Panc1 (cell line): Measurements from ENCODE around the gene COL4A3. TPM values are rescaled to one million over a fixed set of nuclear protein-coding genes. Genes with fewer than 3 reads are reported as not detected.

ENCODE experiments used
- ATAC-seq: fragments of 200-7000 bp; cut with Tn5 transposase; 2 replicates; pipeline ENCODE4 v1.9.1; 2020; ENCODE audit warnings: mild to moderate bottlenecking, moderate library complexity
- BruUV-seq: library from RNA; stranded (reverse); fragments of 400-500 nt; replicated peaks from 2 replicates; lab custom pipeline; 2021; lab: Mats Ljungman, UMichigan
- CTCF ChIA-PET: fragments of 300-600 bp; sonication (Branson Sonifier 250); formaldehyde crosslinking; loops from one replicate; lab custom pipeline; 2022; ENCODE audit warnings: antibody characterized with exemption; lab: Charles Lee
- POLR2A ChIA-PET: fragments of 300-600 bp; sonication (Branson Sonifier 250); formaldehyde crosslinking; loops from one replicate; lab custom pipeline; 2022; ENCODE audit warnings: antibody characterized with exemption; lab: Charles Lee
- DNase-seq: peaks from one replicate; pipeline ENCODE4 v3.0.0-alpha.2; 2010; ENCODE audit warnings: low read depth, low spot score
- H3K27ac ChIP-seq: 2 replicates; pipeline ENCODE4 v1.5.1; 2011; ENCODE audit warnings: mild to moderate bottlenecking, low read length, inconsistent platforms
- H3K27me3 ChIP-seq: fragments of 200-500 bp; sonication (Bioruptor generic); 2 replicates; pipeline ENCODE4 v1.6.0; 2014; ENCODE audit warnings: low read length, inconsistent platforms; ENCODE audit not compliant: control insufficient read depth, insufficient read depth
- H3K36me3 ChIP-seq: fragments of 200-500 bp; sonication (Bioruptor generic); 2 replicates; pipeline ENCODE4 v1.5.1; 2014; ENCODE audit warnings: inconsistent platforms, mild to moderate bottlenecking, low read length, moderate library complexity; ENCODE audit not compliant: control insufficient read depth, insufficient read depth
- H3K4me1 ChIP-seq: 2 replicates; pipeline ENCODE4 v1.5.1; 2011; ENCODE audit warnings: inconsistent platforms, mild to moderate bottlenecking, low read length, moderate library complexity; ENCODE audit not compliant: control insufficient read depth, insufficient read depth
- H3K4me3 ChIP-seq, 2 experiments: 2 replicates each; pipeline ENCODE4 v1.5.1; 2011 to 2012; ENCODE audit warnings: low read depth in 2 of 2, low read length in 2 of 2, mild to moderate bottlenecking in 2 of 2, inconsistent platforms in 1 of 2, moderate library complexity in 1 of 2
- H3K9me3 ChIP-seq: fragments of 200-500 bp; sonication (Bioruptor generic); 2 replicates; pipeline ENCODE4 v1.5.1; 2014; ENCODE audit warnings: low read depth, mild to moderate bottlenecking, inconsistent platforms, low read length, moderate library complexity; ENCODE audit not compliant: control insufficient read depth, insufficient read depth
- POLR2AphosphoS5 ChIP-seq: IDR thresholded peaks from 2 replicates; pipeline ENCODE4 v1.6.1; 2012; ENCODE audit warnings: mild to moderate bottlenecking, low read depth, low read length, moderate library complexity
- SIN3A ChIP-seq: IDR thresholded peaks from 2 replicates; pipeline ENCODE4 v1.6.1; 2012; ENCODE audit warnings: low read depth, mild to moderate bottlenecking, low read length, moderate library complexity, borderline replicate concordance; ENCODE audit not compliant: insufficient read depth
- TCF7L2 ChIP-seq: IDR thresholded peaks from 2 replicates; pipeline ENCODE4 v1.6.1; 2011; ENCODE audit warnings: mild to moderate bottlenecking, low read depth, low read length, inconsistent platforms
- in situ Hi-C: cut with HindIII; loops from 2 replicates; pipeline ENCODE4 v1.10.0; 2016; ENCODE audit warnings: low sequenced_read_pairs, low pct_unique_long_range_greater_than_20kb
- intact Hi-C: fragments of 100-400 bp; cut with micrococcal nuclease; formaldehyde crosslinking; loops from one replicate; pipeline ENCODE4 v1.10.0; 2022; ENCODE audit not compliant: unreplicated experiment
- total RNA-seq: library from RNA; stranded (reverse); gene quantifications from one replicate; pipeline ENCODE4 v1.2.1, GENCODE V29; 2021; ENCODE audit not compliant: unreplicated experiment
- TF ChIP-seq, protein P1 (sequence below), 2 experiments: IDR thresholded peaks; 2 replicates each; pipeline ENCODE4 v1.6.1; 2011 to 2012; ENCODE audit warnings: low read depth in 2 of 2, control low read depth in 1 of 2, low read length in 1 of 2, mild to moderate bottlenecking in 1 of 2, moderate library complexity in 1 of 2; ENCODE audit not compliant: insufficient read depth in 1 of 2
- TF ChIP-seq, protein P2 (sequence below): fragments of 450-650 bp; IDR thresholded peaks from 2 replicates; pipeline ENCODE4 v1.5.1; 2017; ENCODE audit warnings: mild to moderate bottlenecking

The COL4A3 gene
- total RNA-seq, 1 experiment from 2014 or later = 0.18 TPM

GRCh38 chr2:227153307-227153706, 11.1 kb upstream of the COL4A3 start:
- Histone ChIP-seq H3K27ac (no peak overlapping the region), H3K27me3 (no peaks in the 10 kb centered on the region), H3K4me1 (no peaks in the 10 kb centered on the region), H3K9me3 (peaks cover under 1% of the 10 kb centered on the region; the same call in 1 of the 2 replicates), H3K36me3 (no peaks in the 10 kb centered on the region), H3K4me3 (no peak overlapping the region)
- no TSS peak for BruUV-seq
- TF ChIP-seq TCF7L2 (no peak), SIN3A (no peak), POLR2AphosphoS5 (no peak)
- TF ChIP-seq, protein P1, sequence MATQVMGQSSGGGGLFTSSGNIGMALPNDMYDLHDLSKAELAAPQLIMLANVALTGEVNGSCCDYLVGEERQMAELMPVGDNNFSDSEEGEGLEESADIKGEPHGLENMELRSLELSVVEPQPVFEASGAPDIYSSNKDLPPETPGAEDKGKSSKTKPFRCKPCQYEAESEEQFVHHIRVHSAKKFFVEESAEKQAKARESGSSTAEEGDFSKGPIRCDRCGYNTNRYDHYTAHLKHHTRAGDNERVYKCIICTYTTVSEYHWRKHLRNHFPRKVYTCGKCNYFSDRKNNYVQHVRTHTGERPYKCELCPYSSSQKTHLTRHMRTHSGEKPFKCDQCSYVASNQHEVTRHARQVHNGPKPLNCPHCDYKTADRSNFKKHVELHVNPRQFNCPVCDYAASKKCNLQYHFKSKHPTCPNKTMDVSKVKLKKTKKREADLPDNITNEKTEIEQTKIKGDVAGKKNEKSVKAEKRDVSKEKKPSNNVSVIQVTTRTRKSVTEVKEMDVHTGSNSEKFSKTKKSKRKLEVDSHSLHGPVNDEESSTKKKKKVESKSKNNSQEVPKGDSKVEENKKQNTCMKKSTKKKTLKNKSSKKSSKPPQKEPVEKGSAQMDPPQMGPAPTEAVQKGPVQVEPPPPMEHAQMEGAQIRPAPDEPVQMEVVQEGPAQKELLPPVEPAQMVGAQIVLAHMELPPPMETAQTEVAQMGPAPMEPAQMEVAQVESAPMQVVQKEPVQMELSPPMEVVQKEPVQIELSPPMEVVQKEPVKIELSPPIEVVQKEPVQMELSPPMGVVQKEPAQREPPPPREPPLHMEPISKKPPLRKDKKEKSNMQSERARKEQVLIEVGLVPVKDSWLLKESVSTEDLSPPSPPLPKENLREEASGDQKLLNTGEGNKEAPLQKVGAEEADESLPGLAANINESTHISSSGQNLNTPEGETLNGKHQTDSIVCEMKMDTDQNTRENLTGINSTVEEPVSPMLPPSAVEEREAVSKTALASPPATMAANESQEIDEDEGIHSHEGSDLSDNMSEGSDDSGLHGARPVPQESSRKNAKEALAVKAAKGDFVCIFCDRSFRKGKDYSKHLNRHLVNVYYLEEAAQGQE (IDR thresholded peaks at IDR 0.05; ENCODE audit: insufficient read depth in 1 of 2, low read depth in 2 of 2, low read length in 1 of 2) = no peak
- TF ChIP-seq, protein P2, sequence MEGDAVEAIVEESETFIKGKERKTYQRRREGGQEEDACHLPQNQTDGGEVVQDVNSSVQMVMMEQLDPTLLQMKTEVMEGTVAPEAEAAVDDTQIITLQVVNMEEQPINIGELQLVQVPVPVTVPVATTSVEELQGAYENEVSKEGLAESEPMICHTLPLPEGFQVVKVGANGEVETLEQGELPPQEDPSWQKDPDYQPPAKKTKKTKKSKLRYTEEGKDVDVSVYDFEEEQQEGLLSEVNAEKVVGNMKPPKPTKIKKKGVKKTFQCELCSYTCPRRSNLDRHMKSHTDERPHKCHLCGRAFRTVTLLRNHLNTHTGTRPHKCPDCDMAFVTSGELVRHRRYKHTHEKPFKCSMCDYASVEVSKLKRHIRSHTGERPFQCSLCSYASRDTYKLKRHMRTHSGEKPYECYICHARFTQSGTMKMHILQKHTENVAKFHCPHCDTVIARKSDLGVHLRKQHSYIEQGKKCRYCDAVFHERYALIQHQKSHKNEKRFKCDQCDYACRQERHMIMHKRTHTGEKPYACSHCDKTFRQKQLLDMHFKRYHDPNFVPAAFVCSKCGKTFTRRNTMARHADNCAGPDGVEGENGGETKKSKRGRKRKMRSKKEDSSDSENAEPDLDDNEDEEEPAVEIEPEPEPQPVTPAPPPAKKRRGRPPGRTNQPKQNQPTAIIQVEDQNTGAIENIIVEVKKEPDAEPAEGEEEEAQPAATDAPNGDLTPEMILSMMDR = no peak
- intact Hi-C loops (no loop called here), in situ Hi-C loops (no loop called here)
- ChIA-PET POLR2A (no interaction called here), CTCF (no interaction called here)
- DNase-seq = no peak
- ATAC-seq = no peak

DNA sequence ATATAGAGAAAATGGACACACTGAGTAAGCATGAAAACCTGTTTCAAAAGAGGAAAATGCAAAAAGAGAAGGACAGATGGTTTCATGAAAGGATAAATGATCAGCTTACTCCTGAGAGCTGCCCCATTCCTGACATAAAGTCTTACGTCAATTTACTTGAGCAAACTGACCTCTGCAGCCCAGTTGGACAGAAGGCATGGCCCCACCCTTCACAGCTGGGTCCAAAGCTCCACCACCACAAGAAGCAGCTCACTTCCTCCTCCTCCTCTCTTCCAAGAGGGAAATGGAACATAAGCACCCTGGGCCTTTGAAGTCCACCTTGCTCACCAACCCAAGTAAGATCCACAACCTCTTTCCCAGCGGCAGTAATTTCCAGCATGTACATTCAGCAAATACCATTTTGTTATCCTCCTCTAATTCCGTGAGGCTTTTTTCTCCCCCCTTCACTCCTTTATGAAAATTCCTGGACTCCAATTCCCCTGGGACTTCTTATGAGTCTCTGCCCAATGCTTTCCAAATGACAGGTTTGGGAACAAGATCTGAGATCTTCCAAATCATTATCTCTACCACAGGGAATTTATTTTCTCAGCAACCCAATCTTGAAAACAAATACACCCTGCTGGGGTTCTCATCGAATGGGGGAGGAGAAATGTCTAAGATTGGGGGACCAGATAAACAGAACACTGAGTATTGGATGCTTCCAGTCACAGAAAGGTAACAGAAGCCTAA, 10.5 kb upstream of the COL4A3 start:
- TF ChIP-seq TCF7L2 = no peak
- TF ChIP-seq POLR2AphosphoS5 = no peak
- TF ChIP-seq, protein P1 (IDR thresholded peaks at IDR 0.05; ENCODE audit: insufficient read depth in 1 of 2, low read depth in 2 of 2, low read length in 1 of 2) = no peak
- TF ChIP-seq SIN3A = no peak
- TF ChIP-seq, protein P2 = no peak
- Histone ChIP-seq H3K36me3 (no peaks in the 10 kb centered on the region), H3K9me3 (no peaks in the 10 kb centered on the region), H3K27ac (no peak overlapping the region), H3K4me3 (no peak overlapping the region), H3K4me1 (no peaks in the 10 kb centered on the region), H3K27me3 (no peaks in the 10 kb centered on the region)
- intact Hi-C loops = no loop called here
- no peak for DNase-seq
- CTCF ChIA-PET = no interaction called here
- in situ Hi-C loops = no loop called here
- no TSS peak for BruUV-seq
- ATAC-seq = no peak
- POLR2A ChIA-PET = no interaction called here
